Esophagus squamous epithelium (tissue), 4 donors: ENCODE data around the gene GRIK4.

ENCODE experiments used
- CTCF ChIP-seq, 6 experiments: fragments of 450-650 bp in 4 of 6; fragments of 200-600 bp in 2 of 6; sonication (generic) in 2 of 6; IDR thresholded peaks; one replicate each; pipeline ENCODE4 v1.5.1; 2016 to 2019; ENCODE audit warnings: antibody characterized with exemption in 6 of 6, mild to moderate bottlenecking in 4 of 6, moderate library complexity in 4 of 6
- POLR2A ChIP-seq, 4 donors: fragments of 450-650 bp; IDR thresholded peaks; one replicate each; pipeline ENCODE4 v1.6.1; 2017; ENCODE audit warnings: antibody characterized with exemption in 4 of 4, mild to moderate bottlenecking in 4 of 4, moderate library complexity in 3 of 4

- TF ChIP-seq CTCF (IDR thresholded peaks at IDR 0.05): no peak
- no peak for TF ChIP-seq POLR2A (IDR thresholded peaks at IDR 0.05)
Observed at GRCh38 chr11:120814531-120815318, 303.2 kb downstream of the GRIK4 start.
